ENCODE data around the gene CEBPB.

CEBPB gene

DNA sequence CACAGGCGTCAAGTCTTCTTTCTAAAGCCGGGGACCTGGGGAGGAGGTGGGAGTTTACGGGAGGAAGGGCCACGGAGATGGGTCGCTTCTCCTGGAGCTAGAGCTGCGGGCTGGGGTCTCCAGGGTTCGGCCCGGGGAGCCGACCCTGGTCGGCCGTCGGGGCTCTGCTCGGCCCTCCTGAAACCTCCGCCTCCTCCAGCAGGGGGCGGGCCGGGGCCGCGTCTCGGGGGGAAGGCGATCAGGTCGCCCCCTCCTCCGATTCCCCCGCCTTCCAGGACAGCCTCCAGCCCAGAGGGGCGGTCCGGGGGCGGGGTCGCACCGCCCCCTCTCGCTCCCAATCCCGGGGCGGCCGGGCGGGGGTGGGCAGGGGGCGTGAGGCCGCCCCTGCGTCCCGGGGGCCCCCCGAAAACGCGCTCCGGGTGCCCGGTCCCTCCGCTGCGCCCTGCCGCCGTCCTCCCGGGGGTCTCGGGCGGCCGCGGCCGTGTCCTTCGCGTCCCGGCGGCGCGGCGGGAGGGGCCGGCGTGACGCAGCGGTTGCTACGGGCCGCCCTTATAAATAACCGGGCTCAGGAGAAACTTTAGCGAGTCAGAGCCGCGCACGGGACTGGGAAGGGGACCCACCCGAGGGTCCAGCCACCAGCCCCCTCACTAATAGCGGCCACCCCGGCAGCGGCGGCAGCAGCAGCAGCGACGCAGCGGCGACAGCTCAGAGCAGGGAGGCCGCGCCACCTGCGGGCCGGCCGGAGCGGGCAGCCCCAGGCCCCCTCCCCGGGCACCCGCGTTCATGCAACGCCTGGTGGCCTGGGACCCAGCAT lies at the start of gene CEBPB:
TSS of gene CEBPB (plus strand) at position 580 of the 814 bp plus-strand sequence. CDS start at position 784, 204 bp downstream.
- Mint-ChIP-seq H3K9me3 (no peaks in the 10 kb centered on the region), H3K27me3 (peaks cover 7% of the 10 kb centered on the region), H3K4me1 (ENCODE audit: low read depth) (peaks cover 72% of the 10 kb centered on the region), H3K4me3 (peak within 1 kb of the TSS; percentile 82), H3K27ac (peak within 1 kb of the TSS; percentile 88), H3K36me3 (ENCODE audit: low read depth) (peaks cover 37% of the 10 kb centered on the region)
- intact Hi-C loops (cut with micrococcal nuclease), result loop anchor here (1.0 to 2.0 kb wide), 3 partner anchors 84 to 270 kb away; no protein-coding TSS in a partner anchor

DNA sequence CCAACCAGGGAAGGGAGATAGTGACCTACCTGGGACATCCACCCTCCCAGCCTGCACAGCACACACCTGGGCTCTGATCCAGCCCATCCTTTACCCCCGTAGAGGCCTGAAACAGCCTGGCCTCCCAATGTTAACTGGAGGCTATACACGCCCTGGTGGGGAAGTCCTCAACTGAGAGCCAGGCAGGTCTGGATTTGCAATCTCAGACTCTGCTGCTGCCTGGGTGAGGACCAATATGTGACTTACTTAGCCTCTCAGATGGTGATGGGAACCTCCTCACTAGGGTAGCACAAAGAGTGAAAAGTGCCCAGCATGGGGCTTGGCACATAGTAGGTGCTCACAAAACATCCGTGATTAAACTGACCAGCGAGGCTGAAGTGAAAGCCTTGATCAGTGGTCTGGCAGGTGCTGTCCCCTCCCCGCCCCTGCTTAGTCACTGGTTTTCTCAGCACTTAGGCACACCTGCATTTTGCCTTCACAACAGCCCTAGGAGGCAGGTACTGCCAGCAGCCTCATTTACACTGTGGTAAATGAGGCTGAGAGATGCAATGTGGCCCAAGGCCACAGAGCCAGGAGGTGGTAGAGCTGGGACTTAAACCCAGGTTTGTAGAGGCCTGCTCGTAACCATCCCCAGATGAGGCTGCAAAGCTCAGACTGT lies 49.5 kb upstream of the CEBPB start:
- peaks cover 80% of the 10 kb centered on the region for H3K36me3 Mint-ChIP-seq (ENCODE audit: low read depth)
- no peak overlapping the region for H3K27ac Mint-ChIP-seq

DNA sequence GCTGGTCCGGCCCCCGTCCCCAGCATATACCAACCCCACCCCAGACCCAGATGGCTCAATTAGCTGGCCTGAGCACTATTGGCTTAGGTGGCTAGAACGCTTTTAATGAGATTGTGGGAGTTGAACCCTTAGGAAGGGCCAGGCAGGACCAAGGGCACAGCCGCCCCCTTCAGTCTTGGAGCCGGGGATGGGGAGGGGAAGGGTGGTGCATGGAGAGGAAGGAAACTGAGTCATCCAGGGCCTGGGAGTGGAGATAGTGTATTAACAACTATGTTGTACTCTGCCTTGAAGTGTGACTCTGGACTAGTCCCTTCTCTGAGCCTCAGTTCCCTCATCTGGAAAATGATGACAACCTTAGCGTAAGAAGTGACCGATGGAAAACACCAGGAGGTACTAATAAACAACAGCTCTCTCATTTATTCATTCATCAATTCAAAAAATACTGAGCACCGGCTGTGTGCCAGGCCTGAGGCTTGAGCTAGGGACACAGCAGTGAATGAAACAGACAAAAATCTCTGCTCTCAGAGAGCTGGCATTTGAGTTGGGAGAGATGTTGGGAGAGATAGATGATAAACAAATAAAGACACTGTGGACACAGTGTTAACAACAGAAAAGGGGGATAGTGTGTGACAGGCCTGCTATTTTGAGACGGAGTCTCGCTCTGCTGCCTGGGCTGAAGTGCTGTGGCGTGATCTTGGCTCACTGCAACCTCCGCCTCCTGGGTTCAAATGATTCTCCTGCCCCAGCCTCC lies 48.6 kb upstream of the CEBPB start:
- H3K9me3 Mint-ChIP-seq, result no peaks in the 10 kb centered on the region

More for the DNA sequence above, 49.5 kb upstream of the CEBPB start:
- H3K4me3 Mint-ChIP-seq, result no peak overlapping the region
- peaks cover 70% of the 10 kb centered on the region for H3K4me1 Mint-ChIP-seq (ENCODE audit: low read depth)
- no peaks in the 10 kb centered on the region for H3K27me3 Mint-ChIP-seq
- intact Hi-C loops (cut with micrococcal nuclease), result no loop called here
- H3K9me3 Mint-ChIP-seq, result no peaks in the 10 kb centered on the region

DNA sequence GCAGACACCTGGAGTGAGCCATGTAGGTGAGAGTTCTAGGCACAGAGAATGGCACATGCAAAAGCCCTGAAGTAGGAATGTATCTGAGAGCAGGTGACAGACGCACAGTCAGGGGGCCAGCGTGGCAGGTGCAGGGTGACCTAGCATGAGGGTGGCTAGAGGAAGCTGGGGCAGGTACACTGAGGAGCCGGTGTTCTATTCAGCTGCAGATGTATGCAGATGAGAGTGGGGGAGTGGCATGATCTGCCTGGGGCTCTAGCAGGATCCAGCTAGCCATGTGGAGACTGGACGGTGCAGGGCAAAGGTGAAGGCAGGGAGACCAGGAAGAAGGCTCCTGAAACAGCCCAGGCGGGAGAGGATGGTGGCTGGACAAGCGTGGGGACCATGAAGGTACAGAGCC lies 47.8 kb upstream of the CEBPB start:
- H3K27me3 Mint-ChIP-seq, result no peaks in the 10 kb centered on the region
- peaks cover 71% of the 10 kb centered on the region for H3K36me3 Mint-ChIP-seq (ENCODE audit: low read depth)
- peak overlapping the region; percentile 19 for H3K27ac Mint-ChIP-seq
- intact Hi-C loops (cut with micrococcal nuclease), result no loop called here
- peaks cover 77% of the 10 kb centered on the region for H3K4me1 Mint-ChIP-seq (ENCODE audit: low read depth)
- H3K4me3 Mint-ChIP-seq, result no peak overlapping the region
- H3K9me3 Mint-ChIP-seq, result no peaks in the 10 kb centered on the region

More for the DNA sequence above, 48.6 kb upstream of the CEBPB start:
- peaks cover 76% of the 10 kb centered on the region for H3K36me3 Mint-ChIP-seq (ENCODE audit: low read depth)
- H3K27me3 Mint-ChIP-seq, result no peaks in the 10 kb centered on the region
- intact Hi-C loops (cut with micrococcal nuclease), result no loop called here
- H3K27ac Mint-ChIP-seq, result no peak overlapping the region
- H3K4me3 Mint-ChIP-seq, result no peak overlapping the region
- peaks cover 77% of the 10 kb centered on the region for H3K4me1 Mint-ChIP-seq (ENCODE audit: low read depth)

DNA sequence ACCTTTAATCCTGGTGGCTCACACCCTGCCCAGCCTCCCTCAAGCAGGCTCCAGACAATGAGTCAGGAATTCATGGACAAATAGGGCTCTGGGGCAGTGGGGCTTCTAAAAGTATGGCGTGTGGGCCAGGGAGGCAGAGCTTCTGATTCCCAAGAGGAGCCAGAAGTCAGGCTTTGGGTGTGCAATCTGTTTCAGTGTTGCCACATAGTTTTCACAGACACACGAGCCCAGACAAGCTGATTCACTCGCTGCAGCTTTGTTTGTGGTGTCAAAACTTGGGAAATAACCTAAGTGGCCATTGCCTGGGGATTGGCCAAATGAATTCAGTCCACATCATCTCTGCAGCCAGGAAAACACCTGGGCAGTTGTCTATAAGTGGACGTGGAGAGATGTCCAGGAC lies 46.3 kb upstream of the CEBPB start:
- Mint-ChIP-seq H3K27ac (peak overlapping the region; percentile 42), H3K36me3 (ENCODE audit: low read depth) (peaks cover 71% of the 10 kb centered on the region), H3K9me3 (no peaks in the 10 kb centered on the region), H3K4me3 (no peak overlapping the region), H3K27me3 (no peaks in the 10 kb centered on the region), H3K4me1 (ENCODE audit: low read depth) (peaks cover 73% of the 10 kb centered on the region)
- intact Hi-C loops (cut with micrococcal nuclease), result no loop called here

DNA sequence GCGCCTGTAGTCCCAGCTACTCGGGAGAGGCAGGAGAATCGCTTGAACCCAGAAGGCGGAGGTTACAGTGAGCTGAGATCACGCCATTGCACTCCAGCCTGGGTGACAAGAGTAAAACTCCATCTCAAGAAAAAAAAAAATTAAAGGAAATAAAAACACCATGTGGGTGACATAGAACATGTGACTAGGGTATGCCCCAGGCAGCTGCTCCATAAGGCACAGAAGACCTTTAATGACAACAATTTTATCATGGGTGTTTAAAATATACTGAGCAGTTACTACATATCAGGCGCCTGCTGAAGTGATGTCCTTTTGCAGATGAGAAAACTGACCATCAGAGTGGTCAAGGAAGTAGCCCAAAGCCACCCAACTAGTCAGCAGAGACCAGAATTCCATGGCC lies 45.1 kb upstream of the CEBPB start:
- Mint-ChIP-seq H3K4me1 (ENCODE audit: low read depth) (peaks cover 73% of the 10 kb centered on the region), H3K36me3 (ENCODE audit: low read depth) (peaks cover 71% of the 10 kb centered on the region), H3K4me3 (no peak overlapping the region)

DNA sequence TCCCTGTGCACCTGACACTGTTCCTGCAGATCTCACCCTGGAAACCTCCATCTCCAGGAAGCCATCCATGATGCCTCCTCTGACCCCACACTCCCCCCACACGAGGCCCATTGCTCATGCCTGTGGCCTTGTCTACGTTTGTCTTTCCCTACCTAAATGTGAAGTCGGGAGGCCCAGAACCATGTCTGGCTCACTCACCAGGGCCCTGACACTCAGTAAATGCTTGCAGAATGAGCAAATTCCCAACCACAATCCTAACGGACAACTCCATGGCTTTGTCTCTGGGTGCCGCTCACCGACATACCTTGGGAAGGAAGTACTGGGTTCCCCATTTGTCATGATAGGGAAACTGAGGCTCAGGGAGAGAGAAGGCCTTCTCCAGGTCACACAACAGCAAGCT lies 44.4 kb upstream of the CEBPB start:
- no peaks in the 10 kb centered on the region for H3K27me3 Mint-ChIP-seq
- H3K4me3 Mint-ChIP-seq, result peak overlapping the region; percentile 69
- H3K4me1 Mint-ChIP-seq (ENCODE audit: low read depth), result peaks cover 75% of the 10 kb centered on the region
- peaks cover 71% of the 10 kb centered on the region for H3K36me3 Mint-ChIP-seq (ENCODE audit: low read depth)
- intact Hi-C loops (cut with micrococcal nuclease), result no loop called here
- H3K27ac Mint-ChIP-seq, result peak overlapping the region; percentile 97
- H3K9me3 Mint-ChIP-seq, result no peaks in the 10 kb centered on the region

More for the DNA sequence above, 45.1 kb upstream of the CEBPB start:
- Mint-ChIP-seq H3K9me3 (no peaks in the 10 kb centered on the region), H3K27me3 (no peaks in the 10 kb centered on the region), H3K27ac (peak overlapping the region; percentile 97)
- intact Hi-C loops (cut with micrococcal nuclease), result no loop called here

DNA sequence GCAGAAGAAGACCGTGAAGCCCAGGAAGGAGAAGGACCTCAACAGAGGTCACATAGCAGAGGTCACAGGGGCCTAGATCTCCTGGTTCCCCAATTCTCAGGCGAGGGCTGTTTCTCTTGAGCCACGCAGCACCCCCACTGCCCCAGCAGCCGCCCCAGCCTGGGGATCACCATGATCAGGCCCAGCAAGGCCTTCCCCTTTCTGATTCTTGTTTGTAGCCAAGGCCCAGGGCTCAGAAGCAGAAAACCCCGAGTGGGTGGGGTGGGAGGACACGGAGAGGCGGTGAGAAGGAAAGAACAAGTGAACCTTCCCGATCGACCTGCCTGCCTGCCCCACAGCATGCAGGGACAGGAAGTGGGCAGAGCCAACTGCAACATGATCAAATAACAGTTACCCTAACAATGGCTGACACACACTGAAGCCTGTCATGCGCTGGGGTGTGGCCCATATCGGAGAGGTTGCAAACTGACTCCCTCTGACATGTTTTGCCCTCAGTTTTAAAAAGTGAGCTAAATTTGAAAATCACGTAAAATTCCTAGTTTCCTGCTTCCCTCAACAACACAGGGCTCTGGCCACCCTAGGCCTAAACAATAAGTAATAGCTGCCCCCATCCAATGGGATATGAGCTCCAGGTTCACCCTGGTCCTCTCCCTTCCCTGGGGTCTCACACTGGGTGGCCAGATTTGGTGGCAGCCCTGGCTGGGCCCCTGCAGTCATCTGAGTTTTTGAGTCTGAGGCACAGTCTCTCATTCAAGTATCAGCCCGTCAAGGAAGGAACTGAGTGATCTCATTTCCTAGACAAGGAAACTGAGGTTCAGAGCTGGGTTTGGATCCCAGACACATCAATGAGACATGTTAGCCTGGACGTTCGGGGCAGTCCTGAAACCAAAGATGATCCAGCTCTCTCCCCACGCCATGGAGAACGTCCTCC lies 43.6 kb upstream of the CEBPB start:
- Mint-ChIP-seq H3K27me3 (no peaks in the 10 kb centered on the region), H3K4me3 (peak overlapping the region; percentile 69), H3K36me3 (ENCODE audit: low read depth) (peaks cover 71% of the 10 kb centered on the region), H3K27ac (peak overlapping the region; percentile 97), H3K9me3 (no peaks in the 10 kb centered on the region), H3K4me1 (ENCODE audit: low read depth) (peaks cover 75% of the 10 kb centered on the region)
- intact Hi-C loops (cut with micrococcal nuclease), result no loop called here

DNA sequence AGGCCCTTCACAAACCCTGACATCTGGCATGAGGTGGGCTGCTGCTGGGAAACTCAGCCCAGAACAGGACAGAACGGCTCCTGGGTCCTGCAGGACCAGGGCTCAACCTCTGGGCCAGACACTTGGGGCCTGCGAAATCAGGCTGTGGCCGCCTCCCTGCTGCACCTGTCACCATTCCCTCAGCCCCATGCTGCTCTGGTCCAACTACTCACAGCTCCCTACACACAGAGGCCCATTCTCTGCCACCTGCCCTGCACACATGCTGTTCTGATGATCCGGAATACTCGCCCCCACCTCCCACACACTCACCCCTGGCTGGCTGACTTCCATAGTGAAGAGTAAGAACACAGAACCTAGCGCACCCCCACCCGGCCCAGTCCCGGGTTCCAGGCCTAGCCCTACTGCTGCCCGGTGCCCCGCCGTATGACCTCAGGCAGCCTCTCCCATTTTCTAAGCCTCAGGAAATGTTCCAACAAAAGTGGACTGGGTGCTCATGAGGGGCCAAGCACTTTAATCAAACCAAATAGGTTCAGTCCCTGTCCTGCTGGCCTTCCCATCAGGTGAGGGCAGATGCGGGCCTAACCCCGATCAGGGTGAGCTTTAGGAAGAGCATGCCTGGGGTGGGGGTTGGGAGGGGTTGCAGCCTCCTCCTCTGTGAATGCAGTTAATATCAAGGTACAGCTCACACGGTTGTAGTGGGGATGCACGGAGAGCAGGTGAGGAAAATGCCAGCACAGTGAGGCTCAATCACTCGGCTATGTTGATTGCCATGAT lies 41.0 kb upstream of the CEBPB start:
- Mint-ChIP-seq H3K9me3 (no peaks in the 10 kb centered on the region), H3K4me1 (ENCODE audit: low read depth) (peaks cover 78% of the 10 kb centered on the region), H3K4me3 (no peak overlapping the region), H3K27ac (peak overlapping the region; percentile 97), H3K36me3 (ENCODE audit: low read depth) (peaks cover 65% of the 10 kb centered on the region), H3K27me3 (no peaks in the 10 kb centered on the region)
- intact Hi-C loops (cut with micrococcal nuclease), result loop anchor here (5.0 kb wide), 1 partner anchor 37 kb away; the partner anchor contains the start of gene UBE2V1

DNA sequence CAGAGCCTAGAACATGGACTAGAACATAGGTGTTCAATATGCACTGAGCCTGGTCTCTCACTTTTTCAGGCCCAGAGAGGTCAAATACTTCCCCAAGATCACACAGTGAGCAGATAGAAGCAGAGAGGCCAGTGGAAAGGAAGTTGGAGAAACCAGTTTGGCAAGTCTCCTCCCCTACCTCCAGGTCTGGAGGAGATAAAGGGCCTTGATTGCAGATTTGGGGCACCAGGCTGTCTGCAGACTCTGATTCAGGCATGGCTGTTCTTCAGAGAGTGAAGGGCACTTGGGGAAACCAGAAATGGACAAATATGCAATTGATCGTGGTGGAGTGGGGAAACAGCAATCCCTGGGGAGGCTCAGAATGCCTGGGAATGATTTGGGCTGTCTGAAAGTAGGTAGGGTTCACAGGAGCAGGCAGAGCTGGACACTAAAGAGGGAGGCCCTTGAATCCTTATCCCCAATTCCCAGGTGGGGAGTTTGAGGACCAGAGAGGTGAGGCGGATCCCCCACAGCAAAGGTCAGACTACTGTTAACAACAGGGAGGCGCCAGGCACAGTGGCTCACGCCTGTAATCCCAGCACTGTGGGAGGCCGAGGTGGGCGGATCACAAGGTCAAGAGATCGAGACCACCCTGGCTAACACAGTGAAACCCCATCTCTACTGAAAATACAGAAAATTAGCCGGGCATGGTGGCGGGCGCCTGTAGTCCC lies 39.4 kb upstream of the CEBPB start:
- Mint-ChIP-seq H3K27ac (peak overlapping the region; percentile 97), H3K27me3 (no peaks in the 10 kb centered on the region), H3K9me3 (no peaks in the 10 kb centered on the region), H3K4me1 (ENCODE audit: low read depth) (peaks cover 72% of the 10 kb centered on the region), H3K4me3 (peak overlapping the region; percentile 85), H3K36me3 (ENCODE audit: low read depth) (peaks cover 60% of the 10 kb centered on the region)
- intact Hi-C loops (cut with micrococcal nuclease), result loop anchor here (5.0 kb wide), 1 partner anchor 39 kb away; the partner anchor contains the start of gene UBE2V1

DNA sequence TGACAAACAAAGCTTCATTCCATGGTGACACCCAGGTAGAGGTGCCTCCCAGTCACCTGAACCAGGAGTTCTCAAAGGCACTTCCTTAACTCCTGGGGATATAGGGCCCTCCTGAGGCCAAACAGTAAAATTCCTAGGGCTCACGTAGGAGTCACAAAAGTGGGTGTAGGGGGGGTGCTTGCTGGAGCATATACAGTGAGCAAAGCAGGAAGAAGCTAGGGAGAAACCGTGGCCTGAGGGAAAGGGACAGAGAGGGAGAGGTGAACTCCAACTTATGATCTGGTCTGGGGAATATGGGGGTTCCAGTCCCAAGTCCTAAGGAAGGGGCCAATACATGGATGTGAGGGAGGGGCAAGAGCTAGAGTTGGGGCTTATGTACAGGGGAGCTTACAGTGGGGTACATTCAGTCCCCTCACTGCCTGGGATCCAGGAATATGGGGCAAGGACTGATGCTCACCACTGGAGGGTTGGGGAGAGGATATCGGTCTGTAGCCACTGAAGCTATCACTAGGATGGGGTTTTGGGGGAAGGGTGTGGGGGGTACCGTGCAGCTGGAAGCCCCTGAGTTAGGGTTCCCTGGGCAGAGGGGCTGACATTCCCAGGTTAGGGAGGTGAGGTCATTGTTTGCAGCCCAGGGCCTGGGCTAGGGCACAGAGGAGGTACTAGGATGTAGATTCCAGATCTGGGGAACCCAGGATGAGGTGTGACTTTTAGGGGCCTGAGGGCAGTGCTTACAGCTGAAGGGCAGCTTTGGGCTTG lies 38.1 kb upstream of the CEBPB start:
- peaks cover 55% of the 10 kb centered on the region for H3K36me3 Mint-ChIP-seq (ENCODE audit: low read depth)
- no peaks in the 10 kb centered on the region for H3K27me3 Mint-ChIP-seq
- H3K9me3 Mint-ChIP-seq, result no peaks in the 10 kb centered on the region
- H3K4me3 Mint-ChIP-seq, result peak overlapping the region; percentile 85
- peaks cover 59% of the 10 kb centered on the region for H3K4me1 Mint-ChIP-seq (ENCODE audit: low read depth)
- H3K27ac Mint-ChIP-seq, result peak overlapping the region; percentile 97
- intact Hi-C loops (cut with micrococcal nuclease), result loop anchor here (2.0 to 5.0 kb wide), 2 partner anchors 14 to 40 kb away; partner anchors contain the start of gene UBE2V1
